ENCODE measurements around the gene CDKN2AIP. TPM values are rescaled to one million over a fixed set of nuclear protein-coding genes. Genes with fewer than 3 reads are reported as not detected.
A peak's percentile ranks its signal among the peaks of the same experiment; 100 is the strongest.
"Not testable (repeated sequence)": the region's sequence is repeated elsewhere in the genome, so short reads cannot be mapped to it uniquely, and the experiment has no call there.

Gene CDKN2AIP
- total RNA-seq, 6 experiments from 2014 or later, result 5.6 to 10.6 (median 6.8) TPM

- Histone ChIP-seq H3K4me1 (no peaks in the 10 kb centered on the region), H3K27ac (no peak overlapping the region), H3K36me3 (no peaks in the 10 kb centered on the region), H3K9me3 (no peaks in the 10 kb centered on the region), H3K27me3 (no peaks in the 10 kb centered on the region), H3K4me3 (no peak overlapping the region)
- 81% methylated on average over 7 of the region's 7 CpGs for WGBS (ENCODE audit: insufficient coverage, low coverage, low lambda C conversion rate, missing lambda C conversion rate)
- TF ChIP-seq POLR2A (IDR thresholded peaks at IDR 0.05), result no peak
- no peak for TF ChIP-seq CTCF (IDR thresholded peaks at IDR 0.05)
- intact Hi-C loops (cut with DNase I), result no loop called here
- no peak for ATAC-seq
- no peak for DNase-seq
Measured at GRCh38 chr4:183429489-183429888, 14.9 kb upstream of the CDKN2AIP start.

GRCh38 chr4:183430317-183430993, 14.0 kb upstream of the CDKN2AIP start:
- Histone ChIP-seq H3K27ac (no peak overlapping the region), H3K36me3 (no peaks in the 10 kb centered on the region), H3K27me3 (no peaks in the 10 kb centered on the region), H3K4me1 (no peaks in the 10 kb centered on the region), H3K9me3 (no peaks in the 10 kb centered on the region), H3K4me3 (no peak overlapping the region)
- DNase-seq, result no peak
- 69% methylated on average over 7 of the region's 12 CpGs for WGBS (ENCODE audit: insufficient coverage, low coverage, low lambda C conversion rate, missing lambda C conversion rate)
- intact Hi-C loops (cut with DNase I), result no loop called here
- TF ChIP-seq POLR2A (IDR thresholded peaks at IDR 0.05) (no peak), CTCF (IDR thresholded peaks at IDR 0.05) (no peak)
- ATAC-seq, result peak in 2 of 4 donors; percentile 14 to 32

GRCh38 chr4:183430994-183431347, 13.5 kb upstream of the CDKN2AIP start:
- WGBS (ENCODE audit: insufficient coverage, low coverage, low lambda C conversion rate, missing lambda C conversion rate), result 44% methylated on average over 3 of the region's 3 CpGs
- DNase-seq (no peak), ATAC-seq (no peak)
- Histone ChIP-seq H3K36me3 (no peaks in the 10 kb centered on the region), H3K9me3 (no peaks in the 10 kb centered on the region), H3K4me3 (no peak overlapping the region), H3K27me3 (no peaks in the 10 kb centered on the region), H3K27ac (no peak overlapping the region), H3K4me1 (no peaks in the 10 kb centered on the region)
- TF ChIP-seq POLR2A (IDR thresholded peaks at IDR 0.05), result no peak
- TF ChIP-seq CTCF (IDR thresholded peaks at IDR 0.05), result no peak
- intact Hi-C loops (cut with DNase I), result no loop called here

- Histone ChIP-seq H3K36me3 (no peaks in the 10 kb centered on the region), H3K9me3 (no peaks in the 10 kb centered on the region), H3K27ac (no peak overlapping the region), H3K4me1 (no peaks in the 10 kb centered on the region), H3K27me3 (no peaks in the 10 kb centered on the region), H3K4me3 (no peak overlapping the region)
- no peak for TF ChIP-seq CTCF (IDR thresholded peaks at IDR 0.05)
- intact Hi-C loops (cut with DNase I), result no loop called here
- no peak for DNase-seq
- WGBS (ENCODE audit: insufficient coverage, low coverage, low lambda C conversion rate, missing lambda C conversion rate), result 94% methylated on average over 6 of the region's 9 CpGs
- ATAC-seq, result no peak
Measured at GRCh38 chr4:183431614-183432013, 12.8 kb upstream of the CDKN2AIP start.

- H3K36me3 ChIP-seq; H3K27ac ChIP-seq; H3K4me1 ChIP-seq; H3K4me3 ChIP-seq; ATAC-seq; H3K9me3 ChIP-seq; intact Hi-C loops (cut with DNase I); H3K27me3 ChIP-seq; DNase-seq: not testable (repeated sequence)
- WGBS (ENCODE audit: insufficient coverage, low coverage, low lambda C conversion rate, missing lambda C conversion rate), result 90% methylated on average over 2 of the region's 27 CpGs
Measured at GRCh38 chr4:183433183-183433582, 11.3 kb upstream of the CDKN2AIP start.
